Measurements from ENCODE around the gene SMIM35. TPM values are rescaled to one million over a fixed set of nuclear protein-coding genes. Genes with fewer than 3 reads are reported as not detected.

Gene SMIM35
- total RNA-seq, 4 donors from 2014 or later = 0.47 TPM; not detected in 3

GRCh38 chr11:118129471-118130172, 42.9 kb upstream of the SMIM35 start:
- ATAC-seq (ENCODE audit: low FRiP score) = peak; percentile 8
- TF ChIP-seq, protein P1, sequence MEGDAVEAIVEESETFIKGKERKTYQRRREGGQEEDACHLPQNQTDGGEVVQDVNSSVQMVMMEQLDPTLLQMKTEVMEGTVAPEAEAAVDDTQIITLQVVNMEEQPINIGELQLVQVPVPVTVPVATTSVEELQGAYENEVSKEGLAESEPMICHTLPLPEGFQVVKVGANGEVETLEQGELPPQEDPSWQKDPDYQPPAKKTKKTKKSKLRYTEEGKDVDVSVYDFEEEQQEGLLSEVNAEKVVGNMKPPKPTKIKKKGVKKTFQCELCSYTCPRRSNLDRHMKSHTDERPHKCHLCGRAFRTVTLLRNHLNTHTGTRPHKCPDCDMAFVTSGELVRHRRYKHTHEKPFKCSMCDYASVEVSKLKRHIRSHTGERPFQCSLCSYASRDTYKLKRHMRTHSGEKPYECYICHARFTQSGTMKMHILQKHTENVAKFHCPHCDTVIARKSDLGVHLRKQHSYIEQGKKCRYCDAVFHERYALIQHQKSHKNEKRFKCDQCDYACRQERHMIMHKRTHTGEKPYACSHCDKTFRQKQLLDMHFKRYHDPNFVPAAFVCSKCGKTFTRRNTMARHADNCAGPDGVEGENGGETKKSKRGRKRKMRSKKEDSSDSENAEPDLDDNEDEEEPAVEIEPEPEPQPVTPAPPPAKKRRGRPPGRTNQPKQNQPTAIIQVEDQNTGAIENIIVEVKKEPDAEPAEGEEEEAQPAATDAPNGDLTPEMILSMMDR (IDR thresholded peaks at IDR 0.05) = no peak

GRCh38 chr11:118128721-118129470, 42.1 kb upstream of the SMIM35 start:
- DNase-seq (ENCODE audit: low spot score) (no peak), ATAC-seq (ENCODE audit: low FRiP score) (peak; percentile 57)
- TF ChIP-seq, protein P1 (IDR thresholded peaks at IDR 0.05) = no peak

More at GRCh38 chr11:118129471-118130172, 42.9 kb upstream of the SMIM35 start:
- no peak for DNase-seq (ENCODE audit: low spot score)

GRCh38 chr11:118128310-118128709, 41.5 kb upstream of the SMIM35 start:
- ATAC-seq (ENCODE audit: low FRiP score) (no peak), DNase-seq (ENCODE audit: low spot score) (no peak)
- TF ChIP-seq, protein P1 (IDR thresholded peaks at IDR 0.05) = no peak

- TF ChIP-seq, protein P1 (IDR thresholded peaks at IDR 0.05) = no peak
- ATAC-seq (ENCODE audit: low FRiP score) (no peak), DNase-seq (ENCODE audit: low spot score) (no peak)
Observed at GRCh38 chr11:118126082-118126838, 39.5 kb upstream of the SMIM35 start.

- DNase-seq (ENCODE audit: low spot score) = no peak
- no peak for ATAC-seq (ENCODE audit: low FRiP score)
- TF ChIP-seq, protein P1 (IDR thresholded peaks at IDR 0.05) = no peak
Observed at GRCh38 chr11:118124929-118125535, 38.3 kb upstream of the SMIM35 start.

DNA sequence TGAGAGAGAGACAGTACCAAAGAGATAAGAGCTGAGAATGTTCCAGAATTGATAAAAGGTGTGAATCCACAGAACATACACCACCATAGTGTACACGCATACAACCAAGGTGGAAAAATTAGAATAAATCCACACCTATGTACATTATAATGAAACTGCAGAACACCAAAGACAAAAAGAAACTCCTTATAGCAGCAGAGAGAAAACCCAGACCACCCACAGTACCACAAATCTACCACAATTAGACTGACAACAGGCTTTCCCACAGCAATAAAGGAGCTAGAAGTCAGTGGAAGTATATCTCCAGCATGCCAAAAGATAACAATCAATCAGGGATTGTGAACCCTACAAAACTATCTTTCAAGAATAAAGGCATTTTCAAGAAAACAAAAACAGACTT, 34.0 kb upstream of the SMIM35 start:
- DNase-seq (ENCODE audit: low spot score) (no peak), ATAC-seq (ENCODE audit: low FRiP score) (no peak)
- TF ChIP-seq, protein P1 (IDR thresholded peaks at IDR 0.05) = no peak

All from omental fat pad (tissue), 4 donors.